GM12891 (cell line): ENCODE measurements around the gene PABPN1.

Experiments used
- PAX5 ChIP-seq: IDR thresholded peaks from 2 replicates; pipeline ENCODE4 v1.6.1; 2011; ENCODE audit warnings: low read length, moderate library complexity, mild to moderate bottlenecking; ENCODE audit not compliant: insufficient read depth, severe bottlenecking
- POLR2A ChIP-seq: IDR thresholded peaks from 2 replicates; pipeline ENCODE4 v1.6.1; 2011; ENCODE audit warnings: low read depth, low read length, control low read depth
- POLR2AphosphoS5 ChIP-seq: IDR thresholded peaks from 2 replicates; pipeline ENCODE4 v1.6.1; 2011; ENCODE audit warnings: low read depth, low read length, control low read depth
- SPI1 ChIP-seq: IDR thresholded peaks from 2 replicates; pipeline ENCODE4 v1.6.1; 2011; ENCODE audit warnings: low read depth, low read length, control low read depth
- TAF1 ChIP-seq: IDR thresholded peaks from 2 replicates; pipeline ENCODE4 v1.6.1; 2011; ENCODE audit warnings: low read depth, low read length, control low read depth

GRCh38 chr14:23275412-23275811, 45.8 kb upstream of the PABPN1 start:
- no peak for TF ChIP-seq POLR2A
- no peak for TF ChIP-seq TAF1
- TF ChIP-seq POLR2AphosphoS5, result no peak
- no peak for TF ChIP-seq SPI1
- TF ChIP-seq PAX5, result no peak
